IMR-90 (cell line): ENCODE measurements around the gene LINC01488. TPM values are rescaled to one million over a fixed set of nuclear protein-coding genes. Genes with fewer than 3 reads are reported as not detected.
A peak's percentile ranks its signal among the peaks of the same experiment; 100 is the strongest.

Source experiments
- ATAC-seq: fragments of 200-7000 bp; cut with Tn5 transposase; 2 replicates; pipeline ENCODE4 v1.9.1; 2020; ENCODE audit warnings: low read depth, mild to moderate bottlenecking, moderate library complexity
- BruUV-seq: library from RNA; stranded (reverse); fragments of 400-500 nt; replicated peaks from 2 replicates; lab custom pipeline; 2021; lab: Mats Ljungman, UMichigan
- CTCF ChIA-PET: fragments of 300-600 bp; formaldehyde crosslinking; extraction: SDS; loops from one replicate; lab custom pipeline; 2021; ENCODE audit warnings: antibody characterized with exemption; lab: Yijun Ruan, JAX
- POLR2A ChIA-PET: fragments of 300-600 bp; sonication (Branson Sonifier 250); formaldehyde crosslinking; loops from one replicate; lab custom pipeline; 2022; ENCODE audit warnings: antibody characterized with exemption; ENCODE audit not compliant: unreplicated experiment; lab: Charles Lee
- DNase-seq: peaks from one replicate; pipeline ENCODE4 v3.0.0; 2013
- H2AFZ ChIP-seq: replicated peaks from 2 replicates; pipeline ENCODE3; 2013; ENCODE audit warnings: low read length, mild to moderate bottlenecking; ENCODE audit not compliant: poor library complexity
- H2AK5ac ChIP-seq: 2 replicates; pipeline ENCODE4 v1.6.1; 2013; ENCODE audit warnings: low read depth, low read length, inconsistent platforms
- H2AK9ac ChIP-seq: replicated peaks from 2 replicates; pipeline ENCODE3; 2013; ENCODE audit warnings: mild to moderate bottlenecking, low read depth, low read length, moderate library complexity; ENCODE audit not compliant: poor library complexity
- H2BK120ac ChIP-seq: 2 replicates; pipeline ENCODE4 v1.6.1; 2013; ENCODE audit warnings: low read depth, low read length, inconsistent platforms
- H2BK15ac ChIP-seq: 3 replicates; pipeline ENCODE4 v1.6.1; 2013; ENCODE audit warnings: low read depth, low read length, inconsistent platforms
- H2BK20ac ChIP-seq: 2 replicates; pipeline ENCODE4 v1.6.1; 2013; ENCODE audit warnings: low read depth, mild to moderate bottlenecking, inconsistent platforms, low read length, moderate library complexity
- H2BK5ac ChIP-seq: 2 replicates; pipeline ENCODE4 v1.6.1; 2013; ENCODE audit warnings: mild to moderate bottlenecking, low read depth, low read length, inconsistent platforms; ENCODE audit not compliant: poor library complexity, severe bottlenecking
- H3K14ac ChIP-seq: replicated peaks from 2 replicates; pipeline ENCODE4 v1.6.1; 2013; ENCODE audit warnings: low read depth, low read length, inconsistent platforms
- H3K18ac ChIP-seq: 2 replicates; pipeline ENCODE4 v1.6.1; 2013; ENCODE audit warnings: low read depth, low read length, control low read depth
- H3K23ac ChIP-seq: 2 replicates; pipeline ENCODE4 v1.6.1; 2013; ENCODE audit warnings: low read depth, low read length, inconsistent platforms
- H3K27ac ChIP-seq: 2 replicates; pipeline ENCODE4 v1.5.1; 2013; ENCODE audit warnings: mild to moderate bottlenecking, control low read depth, low read length; ENCODE audit not compliant: insufficient read depth
- H3K27me3 ChIP-seq: 2 replicates; pipeline ENCODE4 v1.6.1; 2013; ENCODE audit warnings: low read length; ENCODE audit not compliant: control insufficient read depth, insufficient read depth
- H3K36me3 ChIP-seq: 2 replicates; pipeline ENCODE4 v1.6.1; 2013; ENCODE audit warnings: low read length, mixed read lengths; ENCODE audit not compliant: control insufficient read depth, insufficient read depth
- H3K4ac ChIP-seq: 2 replicates; pipeline ENCODE4 v1.6.1; 2013; ENCODE audit warnings: low read depth, low read length, inconsistent platforms
- H3K4me1 ChIP-seq: 2 replicates; pipeline ENCODE4 v1.6.1; 2013; ENCODE audit warnings: low read length, mixed read lengths; ENCODE audit not compliant: control insufficient read depth, insufficient read depth
- H3K4me2 ChIP-seq: 2 replicates; pipeline ENCODE4 v1.6.1; 2013; ENCODE audit warnings: low read depth, mild to moderate bottlenecking, control low read depth, low read length, moderate library complexity
- H3K4me3 ChIP-seq: 2 replicates; pipeline ENCODE4 v1.5.1; 2013; ENCODE audit warnings: low read depth, mild to moderate bottlenecking, control low read depth, low read length, moderate library complexity; ENCODE audit not compliant: insufficient read depth
- H3K56ac ChIP-seq: 2 replicates; pipeline ENCODE4 v1.6.1; 2013; ENCODE audit warnings: low read length, inconsistent platforms; ENCODE audit not compliant: insufficient read depth; ENCODE audit errors: extremely low read depth
- H3K79me1 ChIP-seq, 2 experiments: 2 replicates each; pipeline ENCODE4 v1.6.1; 2013; ENCODE audit warnings: low read length in 2 of 2, inconsistent platforms in 1 of 2, low read depth in 1 of 2
- H3K9ac ChIP-seq: 2 replicates; pipeline ENCODE4 v1.6.1; 2013; ENCODE audit warnings: low read depth, low read length, control low read depth
- H3K9me1 ChIP-seq: 2 replicates; pipeline ENCODE4 v1.6.1; 2013; ENCODE audit warnings: low read length, inconsistent platforms; ENCODE audit not compliant: insufficient read depth
- H3K9me3 ChIP-seq: 2 replicates; pipeline ENCODE4 v1.6.1; 2013; ENCODE audit warnings: low read length; ENCODE audit not compliant: control insufficient read depth, insufficient read depth
- H4K20me1 ChIP-seq: 2 replicates; pipeline ENCODE4 v1.6.1; 2013; ENCODE audit warnings: low read length, inconsistent platforms; ENCODE audit not compliant: insufficient read depth
- H4K5ac ChIP-seq: 2 replicates; pipeline ENCODE4 v1.6.1; 2013; ENCODE audit warnings: mild to moderate bottlenecking, low read depth, low read length, control low read depth
- H4K8ac ChIP-seq, 2 experiments: 2 replicates each; pipeline ENCODE4 v1.6.1; 2013; ENCODE audit warnings: low read depth in 2 of 2, low read length in 2 of 2, control low read depth in 1 of 2, inconsistent platforms in 1 of 2
- H4K91ac ChIP-seq: 2 replicates; pipeline ENCODE4 v1.6.1; 2013; ENCODE audit warnings: low read depth, low read length, inconsistent platforms; ENCODE audit not compliant: insufficient read depth
- BHLHE40 ChIP-seq: fragments of 150-350 bp; IDR thresholded peaks from 2 replicates; pipeline ENCODE4 v1.6.1; 2016; ENCODE audit warnings: mild to moderate bottlenecking, low read depth, low read length
- CTCF ChIP-seq: conservative IDR thresholded peaks from 2 replicates; pipeline ENCODE4 v1.5.1; 2012; ENCODE audit warnings: mild to moderate bottlenecking, low read depth, low read length, improper control_type of control experiment
- ELK1 ChIP-seq: fragments of 150-350 bp; IDR thresholded peaks from 2 replicates; pipeline ENCODE4 v1.6.1; 2016; ENCODE audit warnings: low read depth, mild to moderate bottlenecking, low read length, moderate library complexity, borderline replicate concordance
- MAFK ChIP-seq: IDR thresholded peaks from 2 replicates; pipeline ENCODE4 v1.6.1; 2012; ENCODE audit warnings: low read depth, low read length, improper control_type of control experiment
- MXI1 ChIP-seq: IDR thresholded peaks from 2 replicates; pipeline ENCODE4 v1.6.1; 2012; ENCODE audit warnings: low read depth, mild to moderate bottlenecking, low read length, moderate library complexity, borderline replicate concordance
- NFE2L2 ChIP-seq: fragments of 150-350 bp; IDR thresholded peaks from 2 replicates; pipeline ENCODE4 v1.6.1; 2016; ENCODE audit warnings: low read depth, mild to moderate bottlenecking, low read length
- POLR2A ChIP-seq: IDR thresholded peaks from 2 replicates; pipeline ENCODE4 v1.6.1; 2012; ENCODE audit warnings: mild to moderate bottlenecking, low read depth, low read length
- RAD21 ChIP-seq: IDR thresholded peaks from 2 replicates; pipeline ENCODE4 v1.6.1; 2012; ENCODE audit warnings: low read length, improper control_type of control experiment
- USF2 ChIP-seq: fragments of 150-350 bp; IDR thresholded peaks from 2 replicates; pipeline ENCODE4 v1.6.1; 2017; ENCODE audit warnings: mild to moderate bottlenecking, antibody characterized with exemption, low read length, low read depth
- WGBS, 2 experiments: methylation state at CpG; one replicate each; pipeline versions ENCODE4 v1.1.5 to v1.1.7; 2013; ENCODE audit warnings: missing lambda C conversion rate in 2 of 2; ENCODE audit not compliant: insufficient read length in 1 of 2; ENCODE audit errors: extremely low coverage in 2 of 2; 5-methylcytosine and 5-hydroxymethylcytosine counted together
- dilution Hi-C: fragments of 300-500 bp; cut with HindIII; formaldehyde crosslinking; loops from one replicate; pipeline ENCODE4 v1.14.3; 2018; ENCODE audit warnings: low sequenced_read_pairs; ENCODE audit not compliant: unreplicated experiment
- in situ Hi-C: fragments of 300-500 bp; cut with MboI; formaldehyde crosslinking; loops from 3 replicates; pipeline ENCODE4 v1.14.3; 2019; ENCODE audit warnings: low sequenced_read_pairs, inconsistent platforms, mixed read lengths
- intact Hi-C: fragments of 100-400 bp; cut with micrococcal nuclease; formaldehyde crosslinking; loops from 2 replicates; pipeline ENCODE4 v1.10.0; 2022
- polyA plus RNA-seq, 3 experiments: library from polyadenylated mRNA; depleted of rRNA; stranded (reverse); fragments of >200 nt; gene quantifications; 2 replicates each; pipeline ENCODE4 v1.2.3, GENCODE V29; 2012; ENCODE audit warnings: low replicate concordance in 1 of 3
- total RNA-seq: library from RNA; depleted of rRNA; stranded (reverse); fragments of >200 nt; gene quantifications from 2 replicates; pipeline ENCODE4 v1.2.3, GENCODE V29; 2012

Gene LINC01488
- total and polyA plus RNA-seq, 2 of the 4 experiments (the other 2 are of a cell fraction), result not detected

GRCh38 chr11:69496202-69496557, 14.7 kb downstream of the LINC01488 start:
- in situ Hi-C loops (no loop called here), intact Hi-C loops (loop anchor here (2.0 kb wide), 4 partner anchors 53 to 373 kb away; no protein-coding TSS in a partner anchor), dilution Hi-C loops (no loop called here)
- H2BK120ac ChIP-seq, result peak overlapping the region; percentile 98
- no peaks in the 10 kb centered on the region for H4K20me1 ChIP-seq
- H2BK20ac ChIP-seq, result peak overlapping the region; percentile 90
- no TSS peak for BruUV-seq
- H2BK5ac ChIP-seq, result peak overlapping the region; percentile 96
- H3K36me3 ChIP-seq, result no peaks in the 10 kb centered on the region
- peaks cover 16% of the 10 kb centered on the region for H3K9me1 ChIP-seq
- peak overlapping the region; percentile 98 for H4K91ac ChIP-seq
- H2AK5ac ChIP-seq, result peak overlapping the region; percentile 98
- peak overlapping the region; percentile 78 for H3K23ac ChIP-seq
- POLR2A ChIA-PET, result no interaction called here
- H3K9me3 ChIP-seq, result no peaks in the 10 kb centered on the region
- peak overlapping the region; percentile 98 for H3K4ac ChIP-seq
- peaks cover 12% of the 10 kb centered on the region for H3K4me1 ChIP-seq
- CTCF ChIA-PET, result no interaction called here
- H2AK9ac ChIP-seq, result peak overlapping the region; percentile 97
- peak overlapping the region; percentile 90 for H3K14ac ChIP-seq
- peak overlapping the region; percentile 97 for H3K27ac ChIP-seq
- H2BK15ac ChIP-seq, result peak overlapping the region; percentile 96; the same call in 2 of the 3 replicates
- H3K18ac ChIP-seq, result peak overlapping the region; percentile 94
- no peak overlapping the region for H3K4me3 ChIP-seq
- WGBS, 2 experiments, result no CpG with 5 or more reads among the region's 10 CpGs
- peak overlapping the region; percentile 89 for H4K5ac ChIP-seq
- H3K9ac ChIP-seq, result peak overlapping the region; percentile 67; the same call in 1 of the 2 replicates
- DNase-seq, result no peak
- peak overlapping the region; percentile 67 for H2AFZ ChIP-seq
- ATAC-seq, result no peak
- peaks cover under 1% of the 10 kb centered on the region; the same call in 1 of the 2 replicates for H3K27me3 ChIP-seq
- H3K56ac ChIP-seq, result peak overlapping the region; percentile 70
- peaks cover 0 to 10% of the 10 kb centered on the region in 2 experiments; a peak in 1 of 4 replicates for H3K79me1 ChIP-seq
- peak overlapping the region; percentile 63 to 93 for H4K8ac ChIP-seq
- TF ChIP-seq POLR2A, result no peak
- no peak for TF ChIP-seq CTCF
- no peak for TF ChIP-seq BHLHE40
- no peak for TF ChIP-seq MXI1
- no peak for TF ChIP-seq RAD21
- no peak for TF ChIP-seq ELK1
- no peak for TF ChIP-seq NFE2L2
- no peak for TF ChIP-seq MAFK
- TF ChIP-seq USF2, result no peak
- no peak overlapping the region for H3K4me2 ChIP-seq
